Measurements from ENCODE around the gene LRRC45. TPM values are rescaled to one million over a fixed set of nuclear protein-coding genes. Genes with fewer than 3 reads are reported as not detected.

Gene LRRC45
- total and polyA plus RNA-seq, 8 donors, result 8.3 to 171 (median 21.0) TPM

GRCh38 chr17:81987161-81987770 is 35.8 kb upstream of the LRRC45 start:
- peaks cover 12 to 70% (median 62%) of the 10 kb centered on the region in 4 donors for H3K36me3 ChIP-seq

GRCh38 chr17:81990836-81991683 is 32.0 kb upstream of the LRRC45 start:
- Histone ChIP-seq H3K4me3 (no peak overlapping the region), H3K27me3 (no peaks in the 10 kb centered on the region), H3K9me3 (no peaks in the 10 kb centered on the region), H3K4me1 (peaks cover 20 to 53% (median 51%) of the 10 kb centered on the region in 4 donors), H3K27ac (peak overlapping the region; percentile 61 to 77 (median 76)), H3K36me3 (peaks cover 0 to 59% (median 35%) of the 10 kb centered on the region in 4 donors)
- no peak for DNase-seq
- no peak for TF ChIP-seq EP300 (IDR thresholded peaks at IDR 0.05)
- TF ChIP-seq POLR2A (IDR thresholded peaks at IDR 0.05), result no peak
- no peak for TF ChIP-seq CTCF (IDR thresholded peaks at IDR 0.05)
- no peak for TF ChIP-seq POLR2AphosphoS5 (IDR thresholded peaks at IDR 0.05)
- 45 to 66% (median 55%) methylated on average over 20 to 25 of the region's 25 CpGs for WGBS, 5 donors
- intact Hi-C loops (cut with DNase I; ENCODE audit: low total_unique reads), result no loop called here

More at GRCh38 chr17:81987161-81987770, 35.8 kb upstream of the LRRC45 start:
- intact Hi-C loops (cut with DNase I; ENCODE audit: low total_unique reads), result no loop called here
- Histone ChIP-seq H3K27ac (no peak overlapping the region), H3K9me3 (no peaks in the 10 kb centered on the region), H3K4me1 (peaks cover 15 to 25% (median 19%) of the 10 kb centered on the region in 4 donors), H3K27me3 (no peaks in the 10 kb centered on the region), H3K4me3 (no peak overlapping the region)
- TF ChIP-seq EP300 (IDR thresholded peaks at IDR 0.05), result no peak
- no peak for TF ChIP-seq CTCF (IDR thresholded peaks at IDR 0.05)
- TF ChIP-seq POLR2A (IDR thresholded peaks at IDR 0.05), result no peak
- TF ChIP-seq POLR2AphosphoS5 (IDR thresholded peaks at IDR 0.05), result no peak
- DNase-seq, result no peak
- WGBS, 5 donors, result 89 to 91% (median 90%) methylated on average over 26 of the region's 26 CpGs

- DNase-seq, result peak; percentile 92 to 96
- Histone ChIP-seq H3K9me3 (no peaks in the 10 kb centered on the region), H3K4me3 (peak overlapping the region in 3 of 4 donors; percentile 17 to 28 (median 22)), H3K36me3 (peaks cover 0 to 59% (median 34%) of the 10 kb centered on the region in 4 donors), H3K27me3 (no peaks in the 10 kb centered on the region), H3K4me1 (peaks cover 20 to 53% (median 51%) of the 10 kb centered on the region in 4 donors), H3K27ac (peak overlapping the region; percentile 61 to 77 (median 76))
- WGBS, 5 donors, result 20 to 28% (median 22%) methylated on average over 13 to 31 of the region's 31 CpGs
- TF ChIP-seq POLR2AphosphoS5 (IDR thresholded peaks at IDR 0.05) (peak; percentile 4 to 78 (median 72)), POLR2A (IDR thresholded peaks at IDR 0.05) (no peak), EP300 (IDR thresholded peaks at IDR 0.05) (no peak), CTCF (IDR thresholded peaks at IDR 0.05) (peak in 1 of 7 experiments; percentile 25)
- intact Hi-C loops (cut with DNase I; ENCODE audit: low total_unique reads), result no loop called here
These were observed 31.3 kb upstream of the LRRC45 start for GRCh38 chr17:81991684-81992305.

All from stomach (tissue), 9 donors.